HEK293 (cell line): ENCODE data around the gene TP53BP1.

Experiments
- CTCF ChIP-seq: fragments of 450-650 bp; formaldehyde crosslinking; IDR thresholded peaks from 2 replicates; pipeline ENCODE4 v1.5.1; 2016; ENCODE audit warnings: missing biosample characterization, missing genetic modification characterization
- HOXA7 ChIP-seq: sonication (generic); formaldehyde crosslinking; IDR thresholded peaks from 2 replicates; pipeline ENCODE4 v1.8.1; 2022; ENCODE audit warnings: missing genetic modification reagents, borderline replicate concordance
- PATZ1 ChIP-seq: fragments of 450-650 bp; formaldehyde crosslinking; IDR thresholded peaks from 2 replicates; pipeline ENCODE4 v1.5.1; 2016; ENCODE audit warnings: missing biosample characterization, missing genetic modification characterization
- ZNF138 ChIP-seq: fragments of 450-650 bp; formaldehyde crosslinking; IDR thresholded peaks from 2 replicates; pipeline ENCODE4 v1.5.1; 2016; ENCODE audit warnings: missing biosample characterization, missing genetic modification characterization, borderline replicate concordance
- ZNF18 ChIP-seq: fragments of 450-650 bp; formaldehyde crosslinking; IDR thresholded peaks from 2 replicates; pipeline ENCODE4 v1.5.1; 2016; ENCODE audit warnings: missing biosample characterization, missing genetic modification characterization
- ZNF280D ChIP-seq: fragments of 450-650 bp; formaldehyde crosslinking; IDR thresholded peaks from 2 replicates; pipeline ENCODE4 v1.5.1; 2016; ENCODE audit warnings: missing biosample characterization, missing genetic modification characterization

- TF ChIP-seq CTCF (tag by site-specific recombination) (no peak), HOXA7 (CRISPR knock-in tag) (no peak), ZNF280D (tag by site-specific recombination) (no peak), ZNF18 (tag by site-specific recombination) (no peak), PATZ1 (tag by site-specific recombination) (no peak), ZNF138 (tag by site-specific recombination) (no peak)
These were observed 102.2 kb downstream of the TP53BP1 start for GRCh38 chr15:43390723-43391122.
